HG03139 (cell line): ENCODE results near the gene ILKAP.

Experiments used
- ATAC-seq: cut with Tn5 transposase; IDR thresholded peaks from one replicate; pipeline ENCODE4 v1.9.1; 2021; ENCODE audit not compliant: unreplicated experiment

The ILKAP gene

DNA sequence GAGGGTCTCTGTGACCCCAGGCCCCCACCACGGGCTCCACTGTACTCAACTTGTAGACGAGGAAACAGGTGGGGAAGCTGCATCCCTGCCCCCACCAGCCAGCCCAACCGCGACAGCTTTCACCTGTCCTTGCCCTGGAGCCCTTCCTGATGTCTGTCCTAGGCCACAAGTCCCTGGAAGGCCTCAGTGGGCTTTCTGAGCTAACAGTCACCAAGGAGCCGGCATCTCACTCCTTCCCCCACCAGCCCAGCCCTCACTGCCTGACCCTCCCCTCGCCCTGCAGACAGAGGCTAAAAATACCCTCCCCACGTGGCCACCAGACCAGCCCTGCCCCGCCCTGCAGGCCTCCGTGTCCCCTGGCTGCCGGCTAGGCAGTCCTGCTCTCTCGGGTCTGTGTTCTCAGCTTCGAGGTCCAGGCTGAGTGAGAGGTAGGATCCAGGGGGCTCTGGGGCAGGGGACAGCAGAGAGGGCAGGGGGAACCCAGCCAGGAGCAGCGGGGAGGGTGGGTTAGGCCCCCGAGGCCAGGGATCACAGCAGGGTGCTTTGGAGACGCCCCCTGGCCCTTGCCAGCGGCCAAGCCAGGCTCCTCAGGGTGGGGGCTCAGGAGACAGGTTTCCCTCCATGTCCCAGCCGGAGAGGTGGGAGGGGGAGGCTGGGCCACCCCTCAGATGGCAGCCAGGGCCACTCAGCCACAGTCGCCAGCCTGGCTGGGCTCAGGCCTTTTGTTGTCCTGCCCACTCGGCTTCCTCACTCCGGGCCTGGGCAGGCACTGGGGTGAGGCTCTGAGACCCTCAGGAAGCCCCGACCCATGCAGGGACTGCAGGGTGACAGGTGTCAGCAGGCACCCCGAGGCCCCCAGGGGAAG, 64.9 kb downstream of the ILKAP start, which contains the start of gene KLHL30:
TSS of gene KLHL30 (plus strand) at position 338 of the 865 bp plus-strand sequence. CDS start 2,087 bp downstream, outside the sequence.
- no peak for ATAC-seq

DNA sequence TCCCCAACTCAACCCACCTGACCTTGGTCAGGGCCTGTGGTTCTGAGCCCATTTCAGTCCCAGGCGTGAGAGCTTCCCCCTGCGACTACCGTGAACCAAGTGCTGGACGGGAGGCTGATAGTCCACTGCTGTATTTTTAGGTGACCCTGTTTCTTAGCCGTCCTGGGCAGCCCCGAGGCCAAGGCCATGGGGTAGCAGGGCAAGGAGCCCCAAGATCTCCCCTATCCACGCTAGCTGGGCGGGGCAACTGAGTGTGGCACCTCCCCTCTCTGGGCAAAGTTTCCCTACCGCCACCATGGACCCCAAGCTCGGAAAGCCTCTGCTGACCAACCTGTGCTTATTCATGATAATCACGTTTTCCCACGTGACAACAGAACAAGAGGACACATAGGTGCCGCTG, 65.6 kb downstream of the ILKAP start:
- ATAC-seq: no peak

DNA sequence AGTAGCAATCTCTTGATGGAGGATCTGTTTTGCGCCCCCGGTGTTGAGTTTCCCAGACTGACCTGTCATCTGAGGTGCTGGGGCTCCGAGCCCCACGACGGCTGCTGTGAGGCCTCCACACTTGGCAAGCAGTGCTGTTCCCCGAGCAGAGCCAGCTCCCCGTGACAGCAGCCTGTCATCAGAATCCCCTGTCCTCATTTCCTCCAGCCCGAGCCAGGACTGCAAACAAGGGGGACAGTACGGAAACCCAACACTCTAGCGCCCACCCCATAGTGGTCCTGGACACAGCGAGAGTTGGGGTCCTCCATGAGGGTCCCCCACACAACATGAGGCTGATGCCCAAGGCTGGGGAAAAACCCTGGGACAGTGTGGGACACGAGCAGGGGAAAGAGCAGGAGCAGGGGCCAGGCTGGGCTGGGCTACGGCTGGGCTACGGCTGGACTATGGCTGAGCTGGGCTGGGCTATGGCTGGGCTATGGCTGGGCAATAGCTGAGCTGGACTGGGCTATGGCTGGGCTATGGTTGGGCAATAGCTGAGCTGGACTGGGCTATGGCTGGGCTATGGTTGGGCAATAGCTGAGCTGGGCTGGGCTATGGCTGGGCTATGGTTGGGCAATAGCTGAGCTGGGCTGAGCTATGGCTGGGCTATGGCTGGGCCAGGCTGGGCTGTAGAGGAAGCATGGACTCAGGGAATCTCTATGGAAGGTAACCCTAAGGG, 66.5 kb downstream of the ILKAP start:
- no peak for ATAC-seq

DNA sequence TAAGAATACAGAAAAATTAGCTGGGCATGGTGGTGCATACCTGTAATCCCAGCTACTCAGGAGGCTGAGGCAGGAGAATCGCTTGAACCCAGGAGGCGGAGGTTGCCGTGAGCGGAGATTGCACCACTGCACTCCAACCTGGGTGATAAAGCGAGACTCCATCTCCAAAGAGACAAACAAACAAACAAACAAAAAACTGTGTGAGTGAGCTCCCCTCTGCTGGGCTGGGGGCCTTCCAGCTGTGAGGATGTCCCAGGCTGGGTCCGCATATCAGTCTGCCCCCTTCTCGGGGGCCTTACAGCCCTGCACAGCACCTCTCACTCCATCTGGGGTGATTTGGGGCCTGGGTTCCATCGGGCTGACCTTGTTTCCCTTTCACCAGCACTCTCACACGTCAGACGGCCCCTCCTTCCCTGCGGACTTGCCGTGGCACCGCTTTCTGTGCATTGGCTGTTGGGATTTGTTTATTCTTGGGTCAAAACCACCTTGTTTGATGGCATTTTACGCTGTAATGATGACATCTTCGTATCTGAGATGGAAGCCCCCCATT, 67.8 kb downstream of the ILKAP start:
- no peak for ATAC-seq

DNA sequence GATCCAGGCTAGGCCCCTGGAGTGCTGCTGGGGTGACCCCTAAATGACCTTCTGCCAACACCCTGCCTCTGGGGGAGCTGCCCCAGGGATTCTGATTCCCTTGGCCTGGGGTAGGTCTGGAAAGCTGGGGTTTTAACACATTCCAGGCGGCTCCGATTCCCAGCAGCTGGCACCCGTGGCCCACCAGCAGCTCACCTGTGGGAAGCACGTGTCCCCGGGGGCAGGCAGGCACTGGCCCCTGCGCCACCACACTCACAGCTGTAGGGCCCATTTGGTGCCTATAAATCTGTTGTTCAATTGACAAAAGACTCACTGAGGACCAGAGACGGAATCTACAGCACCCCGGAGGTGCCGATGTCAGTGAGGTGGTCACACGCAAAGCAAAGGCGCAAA, 69.1 kb downstream of the ILKAP start:
- no peak for ATAC-seq

DNA sequence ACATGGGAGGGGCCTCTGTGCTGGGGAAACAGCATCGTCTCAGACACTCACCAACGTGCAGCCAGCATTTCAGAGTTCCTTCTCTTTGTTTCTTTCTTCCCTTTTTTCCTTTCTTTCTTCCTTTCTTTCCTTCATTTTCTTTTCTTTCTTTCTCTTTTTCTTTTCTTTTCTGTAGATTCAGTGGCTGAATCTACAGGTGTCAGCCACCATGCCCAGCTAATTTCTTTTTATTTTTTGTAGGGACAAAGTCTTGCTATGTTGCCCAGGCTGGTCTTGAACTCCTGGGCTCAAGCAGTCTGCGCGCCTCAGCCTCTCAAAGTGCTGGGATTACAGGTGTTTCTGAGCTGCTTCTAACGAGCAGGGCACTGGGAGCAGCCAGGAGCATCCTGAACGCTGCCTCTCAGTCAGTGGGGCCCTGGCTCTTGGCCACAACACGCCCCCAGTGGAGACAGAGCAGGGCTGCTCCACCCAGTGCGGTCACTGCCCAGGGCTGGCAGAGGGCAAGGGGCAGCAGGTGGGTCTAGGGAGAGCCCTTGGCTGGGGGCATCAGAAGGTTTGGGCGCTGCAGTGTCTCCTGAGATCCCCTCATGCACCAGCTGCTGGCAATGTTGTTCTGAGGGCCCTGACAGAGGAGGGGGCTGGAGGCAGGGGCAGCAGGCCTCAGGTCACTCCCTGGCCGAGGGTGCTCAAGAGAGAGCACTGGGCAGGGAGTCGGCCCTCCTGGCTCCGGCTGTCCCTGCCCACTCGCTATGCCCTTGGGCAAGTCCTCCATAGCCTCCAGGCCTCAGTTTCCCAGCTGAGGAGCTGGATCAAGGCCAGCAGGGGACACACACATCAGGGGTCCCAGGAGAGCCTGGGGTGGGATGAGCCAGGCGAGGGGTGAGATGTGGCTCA, 69.7 kb downstream of the ILKAP start:
- ATAC-seq: no peak

DNA sequence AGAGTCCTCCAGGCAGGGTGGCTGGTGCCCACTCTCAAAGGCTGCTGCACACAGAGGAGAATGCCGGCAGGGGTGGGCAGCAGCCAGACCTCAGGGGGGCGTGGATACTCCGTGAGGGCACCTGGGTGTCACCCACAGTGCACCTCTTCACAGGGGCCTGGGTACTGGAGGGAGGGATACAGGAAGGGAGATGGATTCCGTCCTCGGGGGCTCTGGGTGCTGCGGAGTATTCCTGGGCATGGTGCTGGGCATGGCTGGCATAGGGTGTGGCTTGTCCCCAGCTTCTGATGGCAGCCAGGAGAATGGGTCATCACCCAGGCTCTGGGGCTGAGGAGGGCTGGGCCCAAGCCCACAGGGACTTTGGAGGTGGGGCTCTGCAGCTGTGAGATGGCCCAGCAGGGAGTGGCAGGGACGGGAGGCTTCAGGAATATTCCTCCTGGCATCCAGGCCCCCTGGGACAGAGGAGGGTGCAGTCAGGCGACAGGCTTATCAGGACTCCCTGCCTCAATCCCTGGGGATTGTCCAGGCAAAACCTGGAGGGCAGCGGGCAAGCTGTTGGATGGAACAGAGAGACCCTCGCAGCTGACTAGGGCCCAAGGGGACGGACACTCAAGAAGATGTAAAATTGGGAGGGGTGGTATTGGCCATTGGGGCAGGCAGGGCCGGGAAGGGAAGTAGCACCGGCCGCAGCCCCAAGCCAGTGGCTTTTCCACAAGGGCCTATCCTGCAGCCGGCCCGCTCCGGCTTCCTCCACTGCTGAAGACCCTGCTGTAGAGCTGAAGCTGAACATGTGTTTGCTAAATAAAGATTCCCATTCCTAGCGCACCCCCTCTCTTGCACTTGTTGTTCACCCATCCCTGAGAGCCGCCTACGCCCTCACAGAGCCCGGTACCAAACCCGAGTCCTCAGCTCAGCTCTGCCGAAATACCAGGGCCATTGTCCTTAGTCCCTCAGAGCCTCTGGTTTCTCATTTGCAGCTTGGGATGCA, 70.7 kb downstream of the ILKAP start:
- no peak for ATAC-seq

DNA sequence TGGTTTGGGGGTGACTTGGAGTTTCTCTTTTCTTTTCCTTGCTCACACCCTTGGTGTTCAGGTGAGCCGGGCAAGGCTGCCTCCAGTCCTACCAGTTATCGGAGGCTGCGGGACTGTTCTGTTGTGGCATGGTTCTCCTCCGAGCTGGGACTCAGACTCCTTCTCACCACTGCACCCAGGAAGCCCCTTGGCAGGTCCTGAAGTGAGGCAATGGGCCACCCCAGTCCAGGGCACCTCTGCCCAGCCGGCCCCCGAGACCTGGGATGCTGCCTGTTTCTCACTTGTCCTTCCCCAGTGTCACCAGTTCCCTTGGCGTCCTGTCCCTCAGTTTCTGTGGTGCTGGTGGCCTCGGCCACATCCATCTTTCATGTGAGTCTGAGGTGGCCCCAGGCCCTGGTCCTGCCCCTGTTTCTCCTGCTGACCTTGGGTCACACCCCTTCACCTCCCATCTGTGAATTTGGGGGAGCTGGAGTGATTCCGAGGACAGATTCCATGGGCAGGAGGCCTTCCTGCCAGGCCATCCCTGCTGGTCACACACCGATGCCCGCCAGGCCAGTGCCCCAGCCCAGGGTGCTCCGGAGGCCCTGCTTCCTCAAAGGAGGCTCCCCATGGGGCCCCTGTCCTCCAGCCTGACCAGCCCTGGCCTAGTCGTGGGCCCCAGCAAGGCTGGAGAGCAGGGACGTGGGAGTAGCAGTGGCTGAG, 71.6 kb downstream of the ILKAP start:
- no peak for ATAC-seq

DNA sequence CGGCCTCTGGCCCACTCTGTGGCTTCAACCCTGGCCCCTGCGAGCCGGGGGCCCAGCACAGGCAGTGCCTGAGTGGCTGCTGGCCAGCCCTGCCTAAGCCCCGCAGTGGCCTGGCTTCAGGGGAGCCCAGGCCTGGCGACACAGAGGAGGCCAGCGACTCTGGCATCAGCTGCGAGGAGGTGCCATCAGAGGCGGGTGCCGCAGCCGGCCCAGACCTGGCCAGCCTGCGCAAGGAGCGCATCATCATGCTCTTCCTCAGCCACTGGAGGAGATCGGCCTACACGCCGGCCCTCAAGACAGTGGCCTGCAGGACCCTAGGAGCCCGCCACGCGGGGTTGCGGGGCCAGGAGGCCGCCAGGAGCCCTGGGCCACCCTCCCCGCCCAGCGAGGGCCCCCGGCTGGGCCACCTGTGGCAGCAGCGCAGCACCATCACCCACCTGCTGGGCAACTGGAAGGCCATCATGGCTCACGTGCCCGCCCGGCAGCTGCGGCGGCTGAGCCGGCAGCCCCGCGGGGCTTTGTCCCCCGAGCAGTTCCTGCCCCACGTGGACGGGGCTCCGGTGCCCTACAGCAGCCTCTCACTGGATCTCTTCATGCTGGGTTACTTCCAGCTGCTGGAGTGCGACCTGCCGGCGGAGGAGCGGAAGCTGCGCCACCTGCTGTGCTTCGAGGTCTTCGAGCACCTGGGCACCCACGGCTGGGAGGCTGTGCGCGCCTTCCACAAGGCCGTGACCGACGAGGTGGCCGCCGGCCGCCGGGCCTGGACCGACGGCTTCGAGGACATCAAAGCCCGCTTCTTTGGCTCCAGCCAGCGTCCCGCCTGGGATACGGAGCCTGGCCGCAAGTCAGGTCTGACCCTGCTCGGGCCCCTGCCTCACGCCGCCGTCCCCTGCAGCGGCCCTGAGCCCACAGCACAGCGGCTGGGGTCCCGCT, 72.5 kb downstream of the ILKAP start:
- no peak for ATAC-seq

DNA sequence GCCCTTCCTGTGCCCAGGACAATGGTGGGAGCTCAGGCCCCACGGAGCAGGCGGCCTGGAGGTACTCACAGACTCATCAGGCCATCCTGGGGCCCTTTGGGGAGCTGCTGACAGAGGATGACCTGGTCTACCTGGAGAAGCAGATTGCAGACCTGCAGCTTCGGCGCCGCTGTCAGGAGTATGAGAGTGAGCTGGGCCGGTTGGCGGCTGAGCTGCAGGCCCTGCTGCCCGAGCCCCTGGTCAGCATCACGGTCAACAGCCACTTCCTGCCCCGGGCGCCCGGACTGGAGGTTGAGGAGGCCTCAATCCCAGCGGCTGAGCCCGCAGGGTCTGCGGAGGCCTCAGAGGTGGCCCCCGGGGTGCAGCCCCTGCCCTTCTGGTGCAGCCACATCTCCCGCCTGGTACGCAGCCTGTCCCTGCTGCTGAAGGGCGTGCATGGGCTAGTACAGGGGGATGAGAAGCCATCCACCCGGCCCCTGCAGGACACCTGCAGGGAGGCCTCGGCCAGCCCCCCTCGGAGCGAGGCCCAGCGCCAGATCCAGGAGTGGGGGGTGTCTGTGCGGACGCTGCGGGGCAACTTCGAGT, 73.3 kb downstream of the ILKAP start:
- ATAC-seq: no peak

DNA sequence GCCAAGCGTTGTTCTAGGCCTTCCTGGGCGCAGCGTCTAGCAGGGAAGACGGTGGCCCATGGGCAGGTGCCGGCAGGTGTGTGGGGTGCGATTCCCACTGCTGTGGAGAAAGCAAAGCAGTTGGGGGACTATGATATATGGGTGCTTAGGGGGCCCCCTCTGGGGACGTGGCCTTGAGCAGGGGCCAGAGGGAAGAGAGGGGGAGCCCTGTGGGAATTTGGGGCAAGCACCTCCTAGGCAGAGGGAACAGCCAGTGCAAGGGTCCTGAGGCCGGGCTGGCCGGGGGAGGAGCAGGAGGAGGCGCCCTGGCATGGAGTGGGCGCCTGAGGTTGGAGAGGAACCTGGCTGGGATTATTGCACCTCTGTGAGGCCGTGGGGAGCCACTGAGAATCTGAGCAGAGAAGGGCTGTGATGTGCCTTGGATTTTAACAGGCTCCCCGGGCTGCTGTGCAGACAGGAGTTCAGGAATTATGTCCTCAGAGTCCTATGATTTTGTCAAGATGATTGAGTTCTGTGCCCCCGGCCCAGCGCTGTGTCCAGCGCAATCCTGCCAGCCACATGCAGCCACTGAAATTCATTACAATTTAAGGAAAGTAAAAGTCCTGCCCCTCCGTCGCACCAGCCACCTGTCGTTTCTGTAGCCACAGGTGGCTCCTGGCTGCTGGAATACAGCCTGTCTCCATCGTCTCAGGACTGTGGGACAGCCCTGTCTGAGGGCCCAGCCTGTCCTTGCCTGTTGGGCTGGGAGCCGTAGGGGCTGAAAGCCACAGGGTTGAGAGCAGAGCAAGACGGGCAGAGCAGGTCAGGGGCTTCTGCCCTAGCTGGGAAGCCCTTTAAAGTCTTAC, 74.1 kb downstream of the ILKAP start:
- no peak for ATAC-seq

DNA sequence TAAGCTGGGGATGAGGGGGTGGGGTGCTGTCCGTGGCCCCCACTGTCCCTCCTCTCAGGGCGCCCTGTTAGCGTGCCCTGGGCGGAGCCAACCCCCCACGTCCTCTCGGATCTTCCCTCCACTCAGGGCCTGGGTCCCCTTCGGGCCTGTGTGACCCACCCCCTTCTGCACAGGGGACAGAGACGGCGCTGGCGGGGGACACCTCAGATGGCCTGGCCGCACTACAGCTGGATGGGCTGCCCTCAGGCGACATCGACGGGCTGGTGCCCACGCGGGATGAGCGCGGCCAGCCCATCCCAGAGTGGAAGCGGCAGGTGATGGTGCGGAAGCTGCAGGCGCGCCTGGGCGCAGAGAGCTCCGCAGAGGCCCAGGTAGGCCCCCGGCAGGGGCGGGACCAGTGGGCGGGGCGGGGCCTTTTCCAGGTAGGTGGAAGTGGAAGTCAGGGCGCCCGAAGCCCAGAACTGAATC, 74.9 kb downstream of the ILKAP start:
- ATAC-seq: no peak

DNA sequence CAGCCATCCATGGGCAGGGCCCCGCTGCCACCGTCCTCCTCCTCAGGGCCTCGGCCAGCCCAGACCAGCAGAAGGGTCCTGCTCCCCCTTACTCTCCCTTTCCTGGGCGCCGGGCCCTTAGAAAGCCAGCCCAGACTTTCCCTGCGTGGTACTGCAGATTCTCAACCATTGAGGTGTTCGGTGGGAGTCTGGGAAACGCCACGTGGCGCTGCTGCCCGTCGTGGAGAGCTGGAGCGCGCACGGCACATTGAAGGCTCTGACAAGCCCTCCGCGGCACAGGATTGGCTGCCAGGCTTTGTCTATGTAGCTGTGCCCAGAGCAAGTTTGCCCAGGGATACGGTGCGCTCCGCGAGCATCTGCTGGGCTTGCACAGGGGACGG, 75.4 kb downstream of the ILKAP start:
- no peak for ATAC-seq

DNA sequence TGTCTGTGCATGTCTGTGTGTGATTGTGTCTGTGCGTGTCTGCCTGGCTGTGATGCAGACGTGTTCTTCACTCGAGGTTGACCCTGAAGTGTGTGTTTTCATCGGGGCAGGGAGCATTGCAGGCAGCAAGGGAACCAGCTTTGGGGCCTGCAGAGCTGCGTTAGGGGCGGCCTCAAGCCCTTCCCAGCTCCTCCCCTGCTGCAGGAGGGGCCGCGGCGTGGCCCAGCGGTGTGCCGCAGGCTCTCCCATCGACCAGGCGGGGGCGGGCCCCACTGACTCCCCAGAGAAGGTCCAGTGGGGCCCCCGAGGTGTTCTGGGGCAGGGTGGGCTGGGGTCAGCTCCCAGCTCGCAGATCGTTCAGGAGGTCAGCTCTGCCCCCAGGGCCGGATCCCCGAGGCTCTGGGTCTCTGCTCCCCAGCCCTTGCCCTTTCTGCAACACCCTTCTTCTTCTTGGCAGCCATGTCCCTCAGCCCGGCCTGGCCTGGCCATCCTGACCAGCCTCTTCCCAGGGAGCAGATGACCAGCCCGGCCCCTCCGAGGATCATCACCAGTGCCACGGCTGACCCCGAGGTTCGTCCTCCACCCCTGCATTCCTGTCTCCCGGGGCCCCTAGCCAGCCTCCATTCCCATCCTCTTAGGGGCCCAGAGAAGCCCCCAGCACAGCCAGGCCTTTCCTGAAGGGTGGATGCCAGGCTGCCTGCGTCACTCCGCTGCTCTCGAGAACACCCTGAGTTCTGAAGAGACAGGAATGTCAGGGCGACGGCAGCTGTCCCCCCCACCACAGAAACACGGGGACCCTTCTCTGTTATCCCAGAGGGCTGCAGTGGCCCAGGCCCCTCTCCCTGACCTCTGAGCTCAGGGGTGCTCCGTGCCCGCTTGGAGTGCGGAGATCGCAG, 76.1 kb downstream of the ILKAP start:
- no peak for ATAC-seq

DNA sequence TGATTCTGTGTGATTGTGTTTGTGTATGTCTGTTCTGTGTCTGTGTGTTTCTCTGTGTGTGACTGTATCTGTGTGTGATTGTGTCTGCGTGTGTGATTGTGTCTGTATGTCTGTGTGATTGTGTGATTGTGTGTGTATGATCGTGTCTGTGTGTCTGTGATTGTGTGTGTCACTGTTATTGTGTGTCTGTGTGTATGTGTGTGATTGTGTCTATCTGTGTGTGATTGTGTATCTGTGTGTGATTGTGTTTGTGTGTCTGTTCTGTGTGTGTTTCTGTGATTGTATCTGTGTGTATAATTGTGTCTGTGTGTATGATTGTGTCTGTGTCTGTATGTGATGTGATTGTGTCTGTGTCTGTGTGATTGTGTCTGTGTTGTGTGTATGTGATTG, 76.7 kb downstream of the ILKAP start:
- ATAC-seq: no peak

DNA sequence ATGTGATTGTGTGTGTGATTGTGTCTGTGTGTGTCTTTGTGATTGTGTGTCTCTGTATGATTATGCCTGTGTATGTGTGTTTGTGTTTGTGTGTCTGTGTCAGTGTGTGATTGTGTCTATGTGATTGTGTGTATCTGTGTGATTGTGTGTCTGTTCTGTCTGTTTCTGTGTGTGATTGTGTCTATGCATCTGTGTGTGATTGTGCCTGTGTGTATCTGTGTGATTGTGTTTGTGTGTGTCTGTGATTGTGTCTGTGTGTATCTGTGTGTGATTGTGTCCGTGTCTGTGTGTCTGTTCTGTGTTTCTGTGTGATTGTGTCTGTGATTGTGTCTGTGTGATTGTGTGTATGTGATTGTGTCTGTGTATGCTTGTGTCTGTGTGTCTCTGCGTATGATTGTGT, 77.2 kb downstream of the ILKAP start:
- no peak for ATAC-seq
